NCI-H524 treated with DMSO at 0.1 percent for 48 hours (cell line): ENCODE results near the gene TLNRD1.

Source experiments
- DNase-seq: peaks from one replicate; lab custom pipeline; 2025; lab: John Stamatoyannopoulos, UW

TLNRD1 gene

GRCh38 chr15:81029414-81030300 is 28.9 kb downstream of the TLNRD1 start:
- DNase-seq = no peak

- no peak for DNase-seq
Observed at GRCh38 chr15:81030301-81030750, 29.6 kb downstream of the TLNRD1 start.

GRCh38 chr15:81031203-81031602 is 30.5 kb downstream of the TLNRD1 start:
- no peak for DNase-seq

GRCh38 chr15:81032355-81032754 is 31.6 kb downstream of the TLNRD1 start:
- no peak for DNase-seq

DNA sequence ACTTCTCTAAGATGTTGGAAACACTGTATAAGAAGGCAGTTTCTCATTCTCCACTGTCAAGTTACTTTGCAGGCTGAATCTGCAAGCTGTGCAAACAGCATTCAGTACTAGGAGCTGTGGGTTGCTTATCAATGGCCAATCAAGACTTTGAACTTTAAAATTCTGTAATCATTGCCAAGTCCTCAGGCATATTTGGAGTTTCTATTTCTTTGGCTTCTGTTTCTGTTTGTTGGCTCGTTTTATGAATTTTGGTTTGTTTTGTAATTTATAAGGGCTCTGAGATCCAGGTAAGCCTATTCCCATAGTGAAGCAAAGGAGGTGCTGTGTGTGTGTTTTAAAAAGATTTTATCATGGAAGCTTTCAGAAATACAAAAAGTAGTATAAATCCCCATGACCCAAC is 32.1 kb downstream of the TLNRD1 start:
- no peak for DNase-seq

DNA sequence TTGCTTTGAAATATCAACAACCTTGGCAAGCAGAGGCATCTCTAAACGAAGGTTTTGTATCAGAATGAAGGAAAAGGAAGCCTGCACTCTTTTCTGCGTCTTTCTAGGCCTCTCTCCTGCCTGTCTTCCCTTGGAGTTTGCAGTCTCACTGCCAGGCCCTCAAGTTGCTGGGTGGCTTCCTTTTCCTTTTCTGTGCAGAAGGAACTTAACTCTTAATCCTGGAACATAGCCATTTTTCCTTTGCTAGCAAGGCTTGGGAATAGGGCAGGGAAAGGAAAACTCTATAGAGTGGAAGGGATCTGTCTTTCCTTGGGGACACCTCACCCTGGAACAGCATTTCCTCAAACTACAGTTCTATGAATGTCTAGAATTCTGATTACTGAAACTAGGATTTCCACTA is 32.8 kb downstream of the TLNRD1 start:
- no peak for DNase-seq

DNA sequence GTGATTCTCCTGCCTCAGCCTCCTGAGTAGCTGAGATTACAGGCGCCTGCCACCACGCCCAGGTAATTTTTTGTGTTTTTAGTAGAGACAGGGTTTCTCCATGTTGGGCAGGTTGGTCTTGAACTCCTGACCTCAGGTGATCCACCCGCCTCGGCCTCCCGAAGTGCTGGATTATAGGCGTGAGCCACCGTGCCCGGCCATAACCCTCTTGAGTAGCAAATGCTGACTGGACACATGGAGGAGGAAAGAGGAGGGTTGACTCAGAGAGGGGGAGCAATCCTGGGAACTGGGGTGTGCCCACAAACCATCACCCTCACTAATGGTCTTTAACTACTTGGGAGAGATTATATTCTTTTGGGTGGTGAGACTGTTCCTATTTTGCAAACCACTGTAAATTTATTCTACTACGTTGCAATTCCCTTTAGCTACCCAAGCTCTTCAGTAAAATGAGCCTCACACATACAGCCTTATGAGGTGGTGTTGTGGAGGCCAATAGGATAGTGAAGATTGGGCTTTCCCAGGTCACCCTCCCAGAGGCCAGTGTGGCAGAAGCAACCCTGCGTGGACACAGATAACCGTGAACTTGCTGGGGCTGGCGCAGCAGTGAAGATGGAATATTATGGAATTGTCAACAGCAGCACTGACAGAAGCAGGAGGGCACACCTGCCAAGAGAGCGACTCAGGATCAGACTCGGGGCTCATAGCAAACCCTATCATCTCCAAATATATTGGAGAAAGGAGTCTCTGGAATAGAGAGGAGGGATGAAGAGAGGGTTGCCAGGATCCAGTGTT is 37.4 kb downstream of the TLNRD1 start:
- DNase-seq = no peak

DNA sequence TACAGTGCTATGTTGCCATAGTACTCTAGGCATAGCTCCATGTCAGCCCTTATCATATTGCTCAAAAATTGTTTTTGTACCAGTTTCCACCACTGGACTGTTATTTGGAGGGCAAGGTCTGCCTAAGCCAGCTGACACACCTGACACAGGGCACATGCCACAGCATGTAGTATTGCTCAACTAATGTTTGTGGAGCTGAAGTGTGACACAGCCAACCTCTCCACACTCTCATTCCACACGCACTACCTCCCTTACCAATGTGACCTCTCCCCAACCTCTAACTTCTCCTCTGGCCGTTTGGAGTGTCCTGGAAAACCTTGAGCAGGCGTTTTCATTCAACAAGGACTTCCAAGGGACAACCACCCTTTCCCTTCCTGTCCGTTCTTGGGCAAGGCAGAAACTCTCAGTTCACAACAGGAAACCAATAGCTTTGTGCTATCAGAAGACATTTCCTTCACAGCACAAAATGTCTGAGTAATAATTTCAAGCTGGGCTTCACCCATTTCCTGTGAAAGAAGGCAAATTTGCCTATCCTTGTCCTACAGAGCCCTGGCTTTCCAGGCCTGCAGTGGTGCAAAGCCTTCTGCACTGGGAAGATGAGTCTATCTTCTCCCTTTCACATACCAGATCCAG is 38.4 kb downstream of the TLNRD1 start:
- no peak for DNase-seq

DNA sequence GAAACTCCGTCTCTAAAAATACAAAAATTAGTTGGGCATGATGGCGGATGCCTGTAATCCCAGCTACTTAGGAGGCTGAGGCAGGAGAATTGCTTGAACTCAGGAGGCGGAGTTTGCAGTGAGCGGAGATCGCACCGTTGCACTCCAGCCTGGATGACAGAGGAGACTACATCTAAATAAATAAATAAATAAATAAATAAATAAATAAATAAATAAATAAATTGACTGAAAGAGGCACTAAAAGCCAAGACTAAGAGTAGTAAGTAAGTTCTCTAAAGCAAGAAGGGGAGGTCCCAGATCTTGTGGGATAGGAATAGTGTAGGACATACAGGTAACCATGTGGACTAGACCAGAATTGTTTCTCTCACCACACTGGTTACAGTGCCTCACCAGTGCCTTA is 40.0 kb downstream of the TLNRD1 start:
- no peak for DNase-seq

GRCh38 chr15:81043281-81043934 is 42.7 kb downstream of the TLNRD1 start:
- no peak for DNase-seq

DNA sequence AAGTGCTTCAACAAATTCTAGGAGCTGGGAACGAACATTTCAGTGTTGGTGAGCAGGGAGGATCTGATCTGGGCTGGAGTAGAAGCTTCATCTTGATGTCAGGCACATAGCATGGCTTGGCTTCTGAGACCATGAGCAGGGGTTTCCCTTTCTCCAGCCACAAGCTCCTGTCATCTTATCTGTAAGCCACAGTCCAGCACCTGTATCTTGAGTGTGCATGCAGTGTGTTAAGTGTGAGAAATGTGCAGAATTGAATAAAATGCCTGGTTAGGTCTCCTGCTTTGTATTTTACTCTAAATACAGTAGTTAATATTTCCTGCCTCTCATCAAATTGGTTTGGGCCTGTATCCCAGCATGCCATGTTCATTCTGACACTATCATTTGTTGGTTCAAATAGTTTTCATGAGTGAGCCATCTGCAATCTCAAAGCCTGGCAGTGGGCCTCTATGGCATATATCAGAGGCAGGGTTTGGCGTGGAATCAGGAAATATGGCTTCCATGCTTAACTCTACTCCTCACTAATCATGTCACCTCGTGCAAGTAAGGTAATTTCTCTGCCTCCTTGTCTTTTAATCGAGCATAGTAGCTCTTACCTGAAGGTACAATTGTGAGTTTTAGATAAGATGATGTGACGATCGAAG is 43.3 kb downstream of the TLNRD1 start:
- no peak for DNase-seq

DNA sequence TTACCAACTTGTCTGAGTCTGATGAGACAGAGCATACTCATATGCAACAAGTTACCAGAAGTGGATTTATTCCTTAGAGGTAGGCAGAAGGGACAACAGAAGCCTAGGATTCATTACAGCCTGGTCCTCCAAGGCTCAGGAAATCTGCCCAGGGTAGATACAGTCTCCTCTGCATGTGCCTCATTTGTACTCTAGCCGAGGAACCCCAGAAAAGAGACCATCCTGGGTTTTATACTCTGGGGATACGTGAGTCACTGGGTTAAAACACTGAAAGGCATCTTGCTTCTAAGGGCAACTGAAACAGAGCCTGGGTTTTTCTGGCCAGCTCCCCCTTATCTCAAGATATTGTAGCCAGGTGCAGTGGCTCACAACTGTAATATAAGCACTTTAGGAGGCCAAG is 45.6 kb downstream of the TLNRD1 start:
- no peak for DNase-seq

DNA sequence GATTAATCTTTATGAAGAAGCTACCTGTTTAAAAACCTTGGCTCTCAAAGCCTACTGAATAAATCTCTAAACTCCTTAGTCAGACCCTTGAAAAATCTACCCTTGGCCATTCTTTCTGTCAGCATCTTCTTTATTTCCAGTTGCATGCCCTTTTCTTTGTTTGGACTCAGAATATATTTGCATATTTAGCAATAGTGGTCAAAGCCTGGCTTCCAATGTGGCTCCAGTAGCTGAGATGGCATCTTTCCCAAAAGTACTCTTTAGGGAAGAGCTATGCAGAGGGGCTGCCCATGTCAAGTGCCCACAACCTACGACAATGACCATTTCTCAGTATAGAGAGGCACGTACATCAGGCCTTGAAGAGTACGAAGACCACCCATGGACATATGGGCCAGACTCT is 47.2 kb downstream of the TLNRD1 start:
- no peak for DNase-seq

GRCh38 chr15:81049835-81050234 is 49.1 kb downstream of the TLNRD1 start:
- no peak for DNase-seq

- DNase-seq = no peak
Observed at GRCh38 chr15:81050259-81050658, 49.5 kb downstream of the TLNRD1 start.

- DNase-seq = no peak
Observed at GRCh38 chr15:81050805-81051204, 50.1 kb downstream of the TLNRD1 start.

- no peak for DNase-seq
Observed at GRCh38 chr15:81052046-81052445, 51.3 kb downstream of the TLNRD1 start.

DNA sequence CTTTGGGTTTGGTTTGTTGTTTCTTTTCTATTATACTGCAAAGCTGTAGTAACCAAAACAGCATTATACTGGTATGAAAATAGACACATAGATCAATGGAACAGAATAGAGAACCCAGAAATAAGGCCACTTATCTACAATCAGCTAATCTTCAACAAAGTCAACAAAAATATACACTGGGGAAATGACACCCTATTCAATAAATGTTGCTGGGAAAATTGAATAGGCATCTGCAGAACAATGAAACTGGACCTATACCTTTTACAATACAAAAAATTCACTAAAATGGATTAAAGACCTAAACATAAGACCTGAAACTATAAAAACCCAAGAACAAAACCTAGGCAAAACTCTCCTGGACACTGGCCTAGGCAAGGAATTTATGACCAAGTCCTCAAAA is 52.9 kb downstream of the TLNRD1 start:
- no peak for DNase-seq

DNA sequence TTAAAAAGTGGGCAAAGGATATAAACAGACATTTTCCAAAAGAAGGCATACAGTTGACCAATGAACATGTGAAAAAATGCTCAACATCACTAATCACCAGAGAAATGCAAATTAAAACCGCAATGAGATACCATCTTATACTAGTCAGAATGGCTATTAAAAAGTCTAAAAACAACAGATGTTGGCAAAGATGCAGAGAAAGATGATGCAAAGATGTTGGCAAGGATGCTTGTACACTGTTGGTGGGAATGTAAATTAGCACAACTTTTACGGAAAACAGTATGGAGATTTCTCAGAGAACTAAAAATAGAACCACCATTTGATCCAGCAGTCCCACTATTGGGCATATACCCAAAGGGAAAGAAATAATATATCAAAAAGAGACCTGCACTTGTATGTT is 53.5 kb downstream of the TLNRD1 start:
- no peak for DNase-seq
